ENCODE results near the gene DNMT3A. TPM values are rescaled to one million over a fixed set of nuclear protein-coding genes. Genes with fewer than 3 reads are reported as not detected.

DNMT3A gene
- total and polyA plus RNA-seq, 4 donors: 33.7 to 52.3 (median 43.0) TPM

- no peaks in the 10 kb centered on the region for H3K36me3 ChIP-seq (ENCODE audit: control insufficient read depth, insufficient read depth, low read length)
- no peaks in the 10 kb centered on the region for H3K27me3 ChIP-seq (ENCODE audit: control insufficient read depth, insufficient read depth, low read length)
- H3K4me3 ChIP-seq (ENCODE audit: low read depth, low read length): no peak overlapping the region
- no peaks in the 10 kb centered on the region for H3K9me3 ChIP-seq (ENCODE audit: control insufficient read depth, insufficient read depth, low read length)
- no peak overlapping the region for H3K27ac ChIP-seq (ENCODE audit: low read depth, low read length)
- 97% methylated on average over 4 of the region's 8 CpGs for WGBS (ENCODE audit: insufficient coverage)
- H3K4me1 ChIP-seq (ENCODE audit: control insufficient read depth, insufficient read depth, low read length): no peaks in the 10 kb centered on the region
- no peak for DNase-seq (ENCODE audit: low read depth in 4 of 6, low spot score in 6 of 6)
Measured at GRCh38 chr2:25355270-25355669, 13.5 kb upstream of the DNMT3A start.

GRCh38 chr2:25354116-25354515, 12.4 kb upstream of the DNMT3A start:
- no peaks in the 10 kb centered on the region for H3K4me1 ChIP-seq (ENCODE audit: control insufficient read depth, insufficient read depth, low read length)
- no peak overlapping the region for H3K27ac ChIP-seq (ENCODE audit: low read depth, low read length)
- no peaks in the 10 kb centered on the region for H3K27me3 ChIP-seq (ENCODE audit: control insufficient read depth, insufficient read depth, low read length)
- DNase-seq (ENCODE audit: low read depth in 4 of 6, low spot score in 6 of 6): no peak
- 92% methylated on average over 6 of the region's 6 CpGs for WGBS (ENCODE audit: insufficient coverage)
- H3K4me3 ChIP-seq (ENCODE audit: low read depth, low read length): no peak overlapping the region
- no peaks in the 10 kb centered on the region for H3K9me3 ChIP-seq (ENCODE audit: control insufficient read depth, insufficient read depth, low read length)
- no peaks in the 10 kb centered on the region for H3K36me3 ChIP-seq (ENCODE audit: control insufficient read depth, insufficient read depth, low read length)

- WGBS (ENCODE audit: insufficient coverage): 84% methylated on average over 7 of the region's 7 CpGs
- no peak for DNase-seq (ENCODE audit: low read depth in 4 of 6, low spot score in 6 of 6)
- Histone ChIP-seq H3K27ac (ENCODE audit: low read depth, low read length) (no peak overlapping the region), H3K4me3 (ENCODE audit: low read depth, low read length) (no peak overlapping the region), H3K36me3 (ENCODE audit: control insufficient read depth, insufficient read depth, low read length) (no peaks in the 10 kb centered on the region), H3K9me3 (ENCODE audit: control insufficient read depth, insufficient read depth, low read length) (no peaks in the 10 kb centered on the region), H3K4me1 (ENCODE audit: control insufficient read depth, insufficient read depth, low read length) (no peaks in the 10 kb centered on the region), H3K27me3 (ENCODE audit: control insufficient read depth, insufficient read depth, low read length) (no peaks in the 10 kb centered on the region)
Measured at GRCh38 chr2:25349397-25349796, 7.7 kb upstream of the DNMT3A start.

- no peaks in the 10 kb centered on the region for H3K36me3 ChIP-seq (ENCODE audit: control insufficient read depth, insufficient read depth, low read length)
- H3K4me1 ChIP-seq (ENCODE audit: control insufficient read depth, insufficient read depth, low read length): peaks cover 7% of the 10 kb centered on the region
- H3K27ac ChIP-seq (ENCODE audit: low read depth, low read length): no peak overlapping the region
- DNase-seq (ENCODE audit: low read depth in 4 of 6, low spot score in 6 of 6): no peak
- 48% methylated on average over 2 of the region's 2 CpGs for WGBS (ENCODE audit: insufficient coverage)
- no peak overlapping the region for H3K4me3 ChIP-seq (ENCODE audit: low read depth, low read length)
- H3K9me3 ChIP-seq (ENCODE audit: control insufficient read depth, insufficient read depth, low read length): no peaks in the 10 kb centered on the region
- no peaks in the 10 kb centered on the region for H3K27me3 ChIP-seq (ENCODE audit: control insufficient read depth, insufficient read depth, low read length)
Measured at GRCh38 chr2:25347846-25348245, 6.1 kb upstream of the DNMT3A start.

DNA sequence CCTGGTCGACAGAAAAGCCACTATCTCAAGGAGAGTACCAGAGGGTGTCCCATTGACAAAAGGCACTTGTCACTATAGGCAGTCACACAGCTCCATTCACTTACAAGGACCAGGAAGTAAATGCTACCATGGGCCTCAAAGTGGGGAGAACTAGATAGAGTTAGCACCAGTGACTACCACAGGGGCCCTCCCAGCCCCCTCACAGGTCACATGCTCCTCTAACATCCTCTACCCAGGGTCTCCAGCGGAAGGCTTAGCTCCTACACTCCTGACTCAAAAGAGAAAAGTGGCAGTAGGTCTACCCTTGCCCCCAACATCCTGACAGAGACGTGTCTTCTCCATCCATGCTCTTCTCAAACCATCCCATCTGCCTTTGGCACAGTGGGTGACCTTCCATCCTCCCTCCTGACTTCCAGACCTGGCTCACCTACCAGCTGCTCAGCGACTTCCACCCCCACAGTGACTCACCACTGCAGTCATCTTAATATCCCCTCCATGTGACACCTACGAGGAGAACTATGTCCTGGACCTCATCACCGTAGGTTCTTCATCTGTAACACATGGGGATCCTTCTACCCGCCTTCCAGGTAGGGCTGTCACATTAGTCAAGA, 5.6 kb upstream of the DNMT3A start:
- no peak for DNase-seq (ENCODE audit: low read depth in 4 of 6, low spot score in 6 of 6)
- WGBS (ENCODE audit: insufficient coverage): 95% methylated on average over 6 of the region's 7 CpGs
- peaks cover 11% of the 10 kb centered on the region for H3K4me1 ChIP-seq (ENCODE audit: control insufficient read depth, insufficient read depth, low read length)
- H3K27me3 ChIP-seq (ENCODE audit: control insufficient read depth, insufficient read depth, low read length): no peaks in the 10 kb centered on the region
- no peak overlapping the region for H3K4me3 ChIP-seq (ENCODE audit: low read depth, low read length)
- no peaks in the 10 kb centered on the region for H3K9me3 ChIP-seq (ENCODE audit: control insufficient read depth, insufficient read depth, low read length)
- H3K36me3 ChIP-seq (ENCODE audit: control insufficient read depth, insufficient read depth, low read length): no peaks in the 10 kb centered on the region
- H3K27ac ChIP-seq (ENCODE audit: low read depth, low read length): no peak overlapping the region

GRCh38 chr2:25343187-25343825, 1.6 kb upstream of the DNMT3A start:
- Histone ChIP-seq H3K27ac (ENCODE audit: low read depth, low read length) (no peak overlapping the region), H3K9me3 (ENCODE audit: control insufficient read depth, insufficient read depth, low read length) (no peaks in the 10 kb centered on the region), H3K36me3 (ENCODE audit: control insufficient read depth, insufficient read depth, low read length) (peaks cover 17% of the 10 kb centered on the region), H3K4me1 (ENCODE audit: control insufficient read depth, insufficient read depth, low read length) (peaks cover 31% of the 10 kb centered on the region), H3K4me3 (ENCODE audit: low read depth, low read length) (no peak overlapping the region), H3K27me3 (ENCODE audit: control insufficient read depth, insufficient read depth, low read length) (no peaks in the 10 kb centered on the region)
- no peak for DNase-seq (ENCODE audit: low read depth in 4 of 6, low spot score in 6 of 6)
- 82% methylated on average over 15 of the region's 21 CpGs for WGBS (ENCODE audit: insufficient coverage)

GRCh38 chr2:25342372-25343186, 854 bp upstream of the DNMT3A start:
- Histone ChIP-seq H3K36me3 (ENCODE audit: control insufficient read depth, insufficient read depth, low read length) (peaks cover 24% of the 10 kb centered on the region), H3K4me1 (ENCODE audit: control insufficient read depth, insufficient read depth, low read length) (peaks cover 39% of the 10 kb centered on the region), H3K27ac (ENCODE audit: low read depth, low read length) (peak overlapping the region; percentile 64), H3K9me3 (ENCODE audit: control insufficient read depth, insufficient read depth, low read length) (no peaks in the 10 kb centered on the region), H3K4me3 (ENCODE audit: low read depth, low read length) (peak overlapping the region; percentile 38), H3K27me3 (ENCODE audit: control insufficient read depth, insufficient read depth, low read length) (no peaks in the 10 kb centered on the region)
- peak in 5 of 6 donors; percentile 45 to 91 (median 68) for DNase-seq (ENCODE audit: low read depth in 4 of 6, low spot score in 6 of 6)
- 7% methylated on average over 39 of the region's 45 CpGs for WGBS (ENCODE audit: insufficient coverage)

- H3K36me3 ChIP-seq (ENCODE audit: control insufficient read depth, insufficient read depth, low read length): peaks cover 28% of the 10 kb centered on the region
- H3K4me3 ChIP-seq (ENCODE audit: low read depth, low read length): no peak overlapping the region
- peaks cover 53% of the 10 kb centered on the region for H3K4me1 ChIP-seq (ENCODE audit: control insufficient read depth, insufficient read depth, low read length)
- WGBS (ENCODE audit: insufficient coverage): 0% methylated on average over 85 of the region's 104 CpGs
- no peak overlapping the region for H3K27ac ChIP-seq (ENCODE audit: low read depth, low read length)
- H3K27me3 ChIP-seq (ENCODE audit: control insufficient read depth, insufficient read depth, low read length): no peaks in the 10 kb centered on the region
- peak in 2 of 6 donors; percentile 66 to 80 for DNase-seq (ENCODE audit: low read depth in 4 of 6, low spot score in 6 of 6)
- H3K9me3 ChIP-seq (ENCODE audit: control insufficient read depth, insufficient read depth, low read length): no peaks in the 10 kb centered on the region
Measured at GRCh38 chr2:25341011-25341727, 556 bp downstream of the DNMT3A start.

DNA sequence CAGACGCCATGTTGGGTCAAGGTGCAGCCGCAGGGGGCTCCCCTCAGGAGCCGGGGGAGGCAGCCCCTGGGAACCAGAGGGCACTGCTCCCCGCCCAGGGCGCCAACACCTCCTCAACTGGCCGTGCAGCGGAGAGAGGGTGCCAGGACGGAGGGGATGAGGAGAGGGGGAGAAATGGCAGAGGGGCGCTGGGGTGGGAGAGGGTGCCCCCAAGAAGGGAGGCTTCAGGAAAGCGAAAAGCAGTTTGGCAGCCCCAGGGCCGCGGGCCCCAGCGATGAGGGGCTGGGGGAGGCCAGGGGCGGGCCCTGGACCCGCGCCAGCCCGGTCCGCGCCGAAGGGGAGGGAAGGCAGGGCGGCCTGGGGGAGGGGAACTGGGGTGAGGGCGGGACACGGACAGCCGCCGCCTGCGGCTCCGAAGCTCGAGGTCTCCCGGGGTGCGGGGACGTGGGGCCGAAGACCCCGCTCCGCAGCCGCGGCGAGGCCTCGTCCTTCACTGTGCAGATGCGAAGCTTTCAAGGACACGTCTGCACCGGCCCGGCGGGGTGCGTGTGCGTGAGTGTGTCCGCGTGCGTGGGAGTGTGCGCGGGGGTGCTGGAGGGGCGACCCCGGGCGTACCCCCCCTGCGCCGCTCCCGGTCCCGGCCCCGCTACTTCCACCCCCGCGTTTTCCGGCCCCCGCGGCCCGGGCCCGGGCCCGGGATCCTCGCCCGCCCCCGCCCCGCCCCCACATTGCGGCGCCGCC, 1.4 kb downstream of the DNMT3A start:
- Histone ChIP-seq H3K36me3 (ENCODE audit: control insufficient read depth, insufficient read depth, low read length) (peaks cover 33% of the 10 kb centered on the region), H3K27me3 (ENCODE audit: control insufficient read depth, insufficient read depth, low read length) (no peaks in the 10 kb centered on the region), H3K9me3 (ENCODE audit: control insufficient read depth, insufficient read depth, low read length) (no peaks in the 10 kb centered on the region), H3K4me1 (ENCODE audit: control insufficient read depth, insufficient read depth, low read length) (peaks cover 57% of the 10 kb centered on the region), H3K27ac (ENCODE audit: low read depth, low read length) (peak overlapping the region; percentile 57), H3K4me3 (ENCODE audit: low read depth, low read length) (peak overlapping the region; percentile 45)
- DNase-seq (ENCODE audit: low read depth in 4 of 6, low spot score in 6 of 6): peak in 2 of 6 donors; percentile 66 to 72
- 2% methylated on average over 66 of the region's 73 CpGs for WGBS (ENCODE audit: insufficient coverage)
